GM19452 (cell line): ENCODE data around the gene UBE2V1.
"Not testable (repeated sequence)": the region's sequence is repeated elsewhere in the genome, so short reads cannot be mapped to it uniquely, and the experiment has no call there.

Experiments used
- ATAC-seq: cut with Tn5 transposase; IDR thresholded peaks from one replicate; pipeline ENCODE4 v1.9.1; 2021; ENCODE audit not compliant: unreplicated experiment

The UBE2V1 gene

DNA sequence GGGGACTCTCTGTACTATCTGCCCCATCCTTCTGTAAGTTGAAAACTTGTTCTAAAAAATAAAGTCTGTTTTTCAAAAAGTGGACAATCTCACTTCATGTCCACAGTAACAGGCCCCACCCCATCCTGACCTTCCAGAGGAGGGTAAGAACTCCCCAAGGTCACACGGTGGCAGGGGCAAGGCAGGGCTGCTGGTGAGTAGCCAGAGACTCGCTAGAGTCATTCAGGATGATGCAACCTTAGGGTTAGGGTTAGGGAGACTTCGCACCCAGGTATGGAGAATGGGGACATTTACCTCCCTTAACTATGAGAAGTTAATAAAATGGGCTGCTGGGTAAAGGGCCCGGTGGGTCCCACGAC is 25.1 kb upstream of the UBE2V1 start:
- no peak for ATAC-seq

DNA sequence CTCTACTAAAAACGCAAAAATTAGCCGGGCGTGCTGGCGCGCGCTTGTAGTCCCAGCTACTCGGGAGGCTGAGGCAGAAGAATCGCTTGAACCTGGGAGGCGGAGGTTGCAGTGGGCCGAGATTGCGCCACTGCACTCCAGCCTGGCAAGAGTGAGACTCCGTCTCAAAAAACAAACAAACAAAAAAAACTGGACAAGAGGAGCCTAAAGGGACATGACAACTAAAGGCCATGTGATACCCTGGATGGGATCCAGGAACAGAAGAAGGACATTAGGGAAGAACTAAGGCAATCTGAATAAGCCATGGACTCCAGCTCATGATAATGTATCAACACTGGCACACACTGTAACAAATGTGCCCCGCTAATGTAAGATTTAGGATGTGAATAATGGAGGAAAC is 24.8 kb upstream of the UBE2V1 start:
- not testable (repeated sequence) for ATAC-seq

DNA sequence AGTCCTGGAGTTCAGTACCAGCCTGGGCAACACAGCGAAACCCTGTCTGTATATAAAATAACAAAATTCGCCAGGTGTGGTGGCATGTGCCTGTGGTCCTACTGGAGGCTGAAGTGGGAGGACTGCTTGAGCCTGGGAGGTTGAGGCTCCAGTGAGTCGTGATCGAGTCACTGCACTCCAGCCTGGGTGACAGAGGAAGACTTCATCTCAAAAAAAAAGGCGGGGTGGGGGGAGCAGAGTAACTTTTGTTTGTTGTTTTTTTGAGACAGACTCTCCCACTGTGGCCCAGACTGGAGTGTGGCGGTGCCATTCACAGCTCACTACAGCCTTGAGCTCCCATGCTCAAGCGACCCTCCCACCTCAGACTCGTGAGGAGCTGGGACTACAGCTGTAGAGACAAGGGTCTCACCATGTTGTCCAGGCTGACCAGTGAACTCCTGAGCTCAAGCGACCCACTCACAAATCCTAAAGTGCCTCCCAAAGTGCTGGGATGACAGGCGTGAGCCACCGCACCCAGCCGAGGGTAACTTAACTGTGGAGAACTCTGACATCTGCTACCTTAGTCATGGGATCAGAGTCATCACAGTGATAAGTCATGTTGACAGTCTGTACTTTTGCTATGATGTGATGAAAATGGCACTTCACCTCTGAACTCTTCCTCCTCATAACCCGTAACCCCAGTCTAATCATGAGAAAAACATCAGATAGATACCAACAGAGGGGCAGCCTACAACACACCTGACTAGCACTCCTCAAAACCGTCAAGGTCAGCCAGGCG is 24.1 kb upstream of the UBE2V1 start:
- ATAC-seq = no peak

GRCh38 chr20:50135157-50135556 is 22.2 kb upstream of the UBE2V1 start:
- ATAC-seq = not testable (repeated sequence)

DNA sequence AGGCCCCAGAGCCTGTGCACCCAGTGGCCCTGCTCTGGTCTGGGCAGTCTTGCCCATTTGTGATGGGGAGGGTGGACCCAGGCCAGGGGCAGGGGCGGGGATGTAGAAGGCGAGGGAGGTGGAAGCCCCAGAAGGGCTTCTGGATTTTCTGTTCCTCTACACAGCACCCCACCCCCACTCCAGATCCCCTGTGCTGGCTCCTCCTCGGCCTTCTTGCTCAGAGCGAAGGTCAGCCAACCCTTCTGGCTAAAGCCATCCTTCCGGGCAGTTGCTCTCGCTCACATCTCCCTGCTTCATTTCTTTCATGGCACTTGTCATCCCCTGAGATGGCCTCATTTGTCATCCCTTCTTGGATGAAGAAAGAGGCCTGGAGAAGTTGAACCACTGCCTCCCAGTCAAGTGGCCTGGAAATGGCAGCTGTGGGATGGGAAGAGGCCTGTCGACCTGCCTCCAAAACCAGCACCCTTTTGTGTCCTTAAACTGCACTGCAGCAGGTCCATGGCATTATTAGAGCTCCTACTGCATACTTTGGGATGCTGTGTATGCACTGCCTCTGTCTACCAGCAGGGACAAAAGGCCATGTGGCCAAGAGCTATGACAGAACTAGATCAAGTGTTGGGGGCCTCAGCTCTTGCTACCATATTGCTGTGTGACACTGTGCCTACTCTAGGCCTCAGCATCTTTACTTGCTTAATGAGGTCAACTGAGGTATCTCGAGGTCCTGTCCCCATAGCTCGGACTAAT is 20.7 kb upstream of the UBE2V1 start:
- no peak for ATAC-seq

DNA sequence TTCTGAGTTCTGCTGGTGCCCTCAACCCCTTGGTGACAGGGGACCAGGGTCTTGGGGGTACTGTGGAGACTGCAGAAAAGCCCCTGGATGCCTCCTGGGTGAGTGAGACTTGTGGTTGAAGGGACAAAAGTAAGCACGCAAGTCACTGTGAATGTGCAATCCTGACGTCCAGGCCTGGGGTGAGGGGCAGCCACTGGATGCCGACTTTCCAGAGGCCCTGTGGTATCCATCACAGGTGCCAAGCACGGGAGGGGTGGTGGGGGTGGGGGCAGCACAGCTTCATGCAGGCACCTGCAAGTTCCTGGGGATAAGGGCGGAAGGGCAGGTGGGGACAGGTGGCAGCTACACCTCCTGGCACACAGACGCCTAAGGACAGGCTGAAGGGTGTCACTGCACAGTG is 20.1 kb upstream of the UBE2V1 start:
- ATAC-seq = no peak

DNA sequence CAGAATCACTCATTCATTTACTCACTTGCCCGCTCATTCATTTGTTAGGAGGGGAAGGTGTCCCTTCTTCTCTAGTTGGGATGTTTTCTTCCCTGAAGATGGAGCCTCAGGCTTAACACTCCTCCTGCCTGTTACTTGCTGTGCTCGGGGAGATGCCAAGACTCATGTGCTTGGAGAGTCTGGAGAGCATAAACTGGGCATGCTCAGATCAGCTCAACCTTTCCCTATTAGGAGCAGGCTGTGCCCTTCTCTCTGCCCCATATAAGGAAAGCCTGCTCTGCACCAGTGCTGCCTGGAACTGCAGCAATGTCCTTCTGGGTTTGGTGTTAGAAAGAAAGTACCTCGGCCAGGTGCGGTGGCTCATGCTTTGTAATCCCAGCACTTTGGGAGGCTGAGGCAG is 18.0 kb upstream of the UBE2V1 start:
- ATAC-seq = no peak

DNA sequence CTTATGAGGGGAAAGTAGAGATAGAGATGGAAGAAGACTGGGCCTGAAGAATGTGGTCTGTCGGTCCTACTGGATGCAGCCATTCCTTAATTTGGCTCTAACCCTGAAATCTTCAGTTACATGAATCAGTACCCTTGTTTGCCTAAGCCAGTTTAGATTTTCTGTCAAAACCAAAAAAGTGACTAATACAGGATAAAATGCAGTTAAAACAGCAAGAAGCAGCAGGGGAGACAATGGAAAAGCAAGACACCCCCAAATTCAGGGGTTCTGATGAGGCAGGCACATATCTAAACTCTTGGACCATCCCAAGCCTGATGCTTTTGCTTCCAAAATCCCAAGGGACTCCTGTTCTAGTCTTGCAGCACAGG is 17.4 kb upstream of the UBE2V1 start:
- no peak for ATAC-seq

- no peak for ATAC-seq
These were observed 16.9 kb upstream of the UBE2V1 start for GRCh38 chr20:50129662-50130355.

- no peak for ATAC-seq
These were observed 15.6 kb upstream of the UBE2V1 start for GRCh38 chr20:50128520-50128905.

DNA sequence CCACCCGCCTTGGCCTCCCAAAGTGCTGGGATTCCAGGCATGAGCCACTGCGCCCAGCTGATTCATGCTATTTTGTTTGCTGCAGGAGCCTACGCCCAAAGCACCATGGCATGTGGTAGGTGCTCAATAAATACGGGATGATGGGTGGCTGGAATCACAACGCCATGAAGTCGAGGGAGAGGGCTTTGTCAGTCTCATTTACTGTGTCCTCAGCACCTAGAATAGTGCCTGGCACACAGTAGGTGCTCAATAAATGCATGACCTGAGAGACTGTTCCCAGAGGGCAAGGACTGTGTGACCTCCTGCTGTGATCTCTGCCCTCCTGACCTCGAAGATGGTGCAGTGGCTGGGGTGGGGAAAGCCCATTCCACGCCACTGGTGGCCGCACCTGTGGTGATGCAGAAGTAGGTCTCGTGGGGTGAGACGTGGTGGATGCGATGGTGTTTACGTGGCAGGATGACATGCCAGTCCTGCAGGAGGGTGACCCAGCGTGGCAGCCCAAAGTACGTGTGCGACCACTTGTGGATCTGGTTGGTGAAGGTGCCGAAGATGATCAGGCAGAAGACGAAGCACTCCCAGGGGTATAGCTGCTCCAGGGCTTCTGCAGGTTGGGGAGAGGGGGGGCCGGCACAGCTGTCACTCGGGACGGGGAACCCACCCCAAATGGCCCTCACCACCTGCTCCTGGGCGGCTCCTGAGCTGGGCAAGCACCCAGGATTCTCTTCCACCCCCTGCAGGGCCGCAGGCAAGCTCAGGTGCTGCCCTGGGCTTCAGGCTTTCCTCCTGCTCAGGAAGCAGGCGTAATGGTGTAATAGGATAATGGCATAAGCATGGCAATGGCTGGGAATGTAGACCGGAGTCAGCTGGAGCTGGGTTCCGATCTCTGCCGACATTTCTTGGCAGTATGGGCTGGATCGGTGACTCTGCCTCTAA is 14.9 kb upstream of the UBE2V1 start:
- no peak for ATAC-seq

GRCh38 chr20:50126662-50127061 is 13.7 kb upstream of the UBE2V1 start:
- no peak for ATAC-seq

GRCh38 chr20:50125279-50125678 is 12.3 kb upstream of the UBE2V1 start:
- no peak for ATAC-seq

DNA sequence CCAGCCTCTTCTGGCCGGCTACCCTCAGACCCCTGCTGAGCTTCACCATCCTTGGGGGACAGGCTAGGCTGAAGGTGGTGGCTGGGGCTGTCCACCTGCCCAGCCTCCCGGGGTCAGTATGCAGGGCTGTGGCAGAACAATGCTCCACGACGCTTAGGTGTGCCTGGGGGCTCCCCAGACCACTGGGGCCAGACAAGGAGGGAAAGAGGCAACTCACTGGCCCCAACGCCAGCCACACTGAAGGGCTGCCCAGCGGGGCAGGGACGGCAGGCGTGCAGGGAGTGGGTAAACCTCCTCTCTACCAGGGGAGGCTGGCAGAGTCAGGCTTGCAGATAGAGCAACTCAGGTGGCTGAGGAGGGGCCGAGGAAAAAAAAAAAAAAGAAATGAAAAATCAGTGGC is 11.5 kb upstream of the UBE2V1 start:
- no peak for ATAC-seq

- no peak for ATAC-seq
These were observed 10.5 kb upstream of the UBE2V1 start for GRCh38 chr20:50123418-50123817.

DNA sequence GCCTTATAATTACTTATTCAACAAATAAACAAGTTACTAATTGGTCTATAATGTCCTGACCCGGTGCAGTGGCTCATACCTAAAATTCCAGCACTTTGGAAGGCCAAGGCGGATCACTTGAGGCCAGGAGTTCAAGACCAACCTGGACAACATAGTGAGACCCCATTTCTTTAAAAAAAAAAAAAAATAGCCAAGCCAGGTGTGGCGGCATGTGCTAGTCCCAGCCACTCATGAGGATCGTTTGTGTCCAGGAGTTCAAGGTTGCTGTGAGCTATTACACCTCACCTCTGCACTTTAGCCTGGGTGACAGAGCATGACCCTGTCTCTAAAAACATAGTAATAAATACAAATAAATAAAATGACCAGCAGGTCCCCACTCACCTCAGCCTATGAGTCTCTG is 9.8 kb upstream of the UBE2V1 start:
- no peak for ATAC-seq

DNA sequence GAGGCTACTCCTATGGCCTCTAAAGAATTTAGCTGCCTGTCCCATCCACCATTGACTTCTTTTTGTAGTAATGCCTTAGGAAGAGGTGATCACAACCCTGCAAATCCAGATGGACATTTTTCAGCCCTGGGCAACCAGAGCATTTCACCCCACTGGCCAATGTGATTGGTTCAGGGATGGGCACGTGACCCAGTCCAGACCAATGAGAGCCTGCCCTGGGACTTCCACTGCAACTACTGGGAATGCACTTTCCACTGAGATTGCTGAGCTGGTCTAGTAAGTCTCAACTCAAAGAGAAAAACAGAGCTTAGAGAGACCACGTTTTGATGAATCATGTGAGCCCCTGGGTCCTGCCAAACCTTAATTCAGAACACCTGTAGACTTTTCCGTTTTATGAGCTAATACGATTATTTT is 8.9 kb upstream of the UBE2V1 start:
- ATAC-seq = no peak

DNA sequence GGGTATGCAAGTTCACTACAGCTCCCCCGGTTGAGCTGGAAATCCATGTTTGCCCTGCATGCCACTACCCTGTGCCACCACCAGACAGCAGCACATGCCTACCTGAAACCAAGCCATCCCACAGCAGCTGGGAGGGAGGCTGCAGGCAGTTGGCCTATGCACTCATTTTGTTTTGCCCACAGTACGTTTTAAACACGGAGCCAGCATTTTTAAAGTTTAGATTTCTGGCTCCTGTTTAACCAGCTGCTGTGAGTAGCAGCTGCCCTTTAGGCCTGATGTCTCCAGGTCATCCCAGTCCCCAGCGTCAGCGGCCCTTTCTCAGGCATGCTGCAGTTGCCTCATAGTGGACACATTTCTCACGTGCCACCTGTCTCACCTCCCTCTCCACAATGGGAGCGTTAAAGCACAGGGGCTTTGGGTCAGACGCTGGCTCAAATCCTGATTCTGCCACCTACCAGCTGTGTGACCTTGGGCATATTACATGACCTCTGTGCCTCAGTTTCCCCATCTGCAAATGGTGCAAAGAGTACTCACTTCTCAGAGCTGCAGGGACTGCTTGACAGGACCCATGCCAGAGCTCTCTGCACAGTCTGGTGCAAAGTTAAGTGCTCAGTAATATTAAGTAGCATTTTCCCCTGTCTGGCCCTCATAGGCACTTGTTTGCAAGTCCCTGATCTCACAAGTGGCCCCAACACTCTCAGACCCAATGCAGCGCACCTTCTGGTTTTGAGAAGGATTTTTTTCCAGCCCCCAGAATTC is 8.2 kb upstream of the UBE2V1 start:
- ATAC-seq = no peak

DNA sequence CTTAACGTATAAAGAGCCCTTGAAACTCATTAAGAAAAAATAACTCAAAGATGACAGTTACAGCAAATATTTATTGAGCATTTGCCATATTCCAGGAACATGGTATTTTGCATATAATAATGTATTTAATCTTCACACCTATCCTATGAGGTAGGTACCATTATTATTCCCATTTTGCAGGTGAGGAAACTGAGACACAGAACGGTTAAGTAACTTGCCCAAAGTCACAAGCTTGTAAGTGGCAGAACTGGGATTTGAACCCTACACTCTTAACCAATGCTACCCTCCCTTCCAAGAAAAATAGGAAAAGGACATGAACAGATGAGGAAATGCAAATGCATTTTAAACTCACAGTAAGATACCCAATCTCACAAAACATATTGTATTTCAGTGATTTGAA is 5.3 kb upstream of the UBE2V1 start:
- ATAC-seq = no peak

DNA sequence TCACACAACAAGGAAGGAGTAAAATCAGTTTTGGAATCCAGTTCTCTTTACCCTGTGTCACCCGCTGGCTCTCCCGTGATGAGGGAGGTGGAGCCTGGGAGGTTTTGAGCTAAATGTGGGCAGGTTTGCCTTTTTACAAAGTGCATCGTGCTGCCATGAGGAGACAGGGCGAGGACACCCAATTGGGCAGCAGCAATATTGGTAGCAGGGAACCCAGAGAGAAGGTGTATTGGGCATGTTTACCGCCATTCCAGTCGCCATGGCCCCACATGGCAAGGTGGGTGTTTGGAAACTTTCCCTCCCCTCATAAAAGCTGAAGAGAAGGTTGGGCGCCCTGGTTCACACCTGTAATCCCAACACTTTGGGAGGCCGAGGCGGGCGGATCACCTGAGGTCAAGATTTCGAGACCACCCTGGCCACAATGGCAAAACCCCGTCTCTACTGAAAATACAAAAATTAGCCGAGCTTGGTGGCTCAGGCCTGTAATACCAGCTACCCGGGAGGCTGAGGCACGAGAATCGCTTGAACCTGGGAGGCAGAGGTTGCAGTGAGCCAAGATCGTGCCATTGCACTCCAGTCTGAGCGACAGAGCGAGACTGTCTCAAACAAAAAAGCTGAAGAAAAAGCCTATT is 3.5 kb upstream of the UBE2V1 start:
- no peak for ATAC-seq
